Measurements from ENCODE around the gene ARVCF.

- TF ChIP-seq CTCF (IDR thresholded peaks at IDR 0.05) (no peak), POLR2A (IDR thresholded peaks at IDR 0.05) (no peak)
Measured at GRCh38 chr22:19936513-19936912, 80.1 kb downstream of the ARVCF start.
